HCT116 (cell line): ENCODE data around the gene ZNF385A. TPM values are rescaled to one million over a fixed set of nuclear protein-coding genes. Genes with fewer than 3 reads are reported as not detected.

Experiments
- ATAC-seq: fragments of 200-7000 bp; cut with Tn5 transposase; 2 replicates; pipeline ENCODE4 v1.9.1; 2020; ENCODE audit warnings: mild to moderate bottlenecking, moderate library complexity
- BruUV-seq: library from RNA; stranded (reverse); fragments of 400-500 nt; replicated peaks from 2 replicates; lab custom pipeline; 2021; lab: Mats Ljungman, UMichigan
- CTCF ChIA-PET: fragments of 300-600 bp; sonication (Branson Sonifier 250); formaldehyde crosslinking; loops from one replicate; lab custom pipeline; 2021; ENCODE audit warnings: antibody characterized with exemption; lab: Charles Lee
- POLR2A ChIA-PET: fragments of 300-600, 350-600 bp; sonication (Branson Sonifier 250); formaldehyde crosslinking; loops from one replicate; lab custom pipeline; 2021; ENCODE audit warnings: antibody characterized with exemption; lab: Charles Lee
- RAD21 ChIA-PET, 2 experiments: fragments of 300-600 bp; sonication (Branson Sonifier 250); formaldehyde crosslinking; loops; one replicate each; lab custom pipeline; 2023; ENCODE audit warnings: low total read pairs in 2 of 2; ENCODE audit not compliant: uncharacterized antibody in 2 of 2, unreplicated experiment in 2 of 2, low non-redundant PET in 1 of 2; lab: Charles Lee
- DNase-seq: peaks from one replicate; pipeline ENCODE4 v3.0.0-alpha.2; 2010; ENCODE audit warnings: low read depth, low spot score
- H2AFZ ChIP-seq: fragments of 200-600 bp; shearing (Covaris generic), sonication (generic); 2 replicates; pipeline ENCODE4 v1.6.1; 2017; ENCODE audit warnings: low read depth, mixed run types, mixed read lengths, antibody characterized with exemption, low read length; ENCODE audit not compliant: poor library complexity, severe bottlenecking
- H3K27ac ChIP-seq: 2 replicates; pipeline ENCODE4 v1.5.1; 2012; ENCODE audit warnings: low read depth, low read length
- H3K27me3 ChIP-seq: fragments of 200-600 bp; sonication (generic); 2 replicates; pipeline ENCODE4 v1.6.1; 2016; ENCODE audit warnings: mixed run types, low read length, mixed read lengths; ENCODE audit not compliant: insufficient read depth
- H3K36me3 ChIP-seq, 2 experiments: fragments of 200-500 bp in 1 of 2; fragments of 200-600 bp in 1 of 2; sonication (Bioruptor generic) in 1 of 2; sonication (generic) in 1 of 2; 2 replicates each; pipeline versions ENCODE4 v1.5.1 to v1.6.1; 2014 to 2016; ENCODE audit warnings: low read length in 2 of 2, inconsistent platforms in 1 of 2, mixed read lengths in 1 of 2, mixed run types in 1 of 2; ENCODE audit not compliant: insufficient read depth in 2 of 2, control insufficient read depth in 1 of 2
- H3K4me1 ChIP-seq, 2 experiments: fragments of 200-600 bp in 1 of 2; sonication (generic) in 1 of 2; 2 replicates each; pipeline versions ENCODE4 v1.5.1 to v1.6.1; 2012 to 2017; ENCODE audit warnings: low read length in 2 of 2, inconsistent platforms in 1 of 2, mild to moderate bottlenecking in 1 of 2, mixed read lengths in 1 of 2, mixed run types in 1 of 2, moderate library complexity in 1 of 2; ENCODE audit not compliant: insufficient read depth in 2 of 2, control insufficient read depth in 1 of 2
- H3K4me2 ChIP-seq: fragments of 200-600 bp; sonication (generic); 2 replicates; pipeline ENCODE4 v1.6.1; 2017; ENCODE audit warnings: mixed run types, low read length, mixed read lengths
- H3K4me3 ChIP-seq, 2 experiments: fragments of 200-600 bp in 1 of 2; sonication (generic) in 1 of 2; replicated peaks in 1 of 2; 2 replicates each; pipeline ENCODE4 v1.5.1; 2011 to 2016; ENCODE audit warnings: low read length in 2 of 2, control low read depth in 1 of 2, low read depth in 1 of 2, mild to moderate bottlenecking in 1 of 2, mixed read lengths in 1 of 2, mixed run types in 1 of 2
- H3K79me2 ChIP-seq: fragments of 200-600 bp; sonication (generic); 2 replicates; pipeline ENCODE4 v1.6.1; 2017; ENCODE audit warnings: mild to moderate bottlenecking, mixed run types, low read length, moderate library complexity, mixed read lengths; ENCODE audit not compliant: insufficient read depth
- H3K9ac ChIP-seq: fragments of 200-600 bp; sonication (generic); 2 replicates; pipeline ENCODE4 v1.6.1; 2016; ENCODE audit warnings: low read length, mixed read lengths
- H3K9me2 ChIP-seq: fragments of 200-600 bp; sonication (generic), shearing (Covaris generic); 2 replicates; pipeline ENCODE4 v1.6.1; 2017; ENCODE audit warnings: mixed run types, mild to moderate bottlenecking, moderate library complexity; ENCODE audit not compliant: insufficient read depth
- H3K9me3 ChIP-seq, 2 experiments: fragments of 200-500 bp in 1 of 2; fragments of 200-600 bp in 1 of 2; sonication (Bioruptor generic) in 1 of 2; sonication (generic) in 1 of 2; 2 replicates each; pipeline ENCODE4 v1.6.1; 2014 to 2017; ENCODE audit warnings: low read length in 2 of 2, mixed read lengths in 2 of 2, inconsistent platforms in 1 of 2, low read depth in 1 of 2, mild to moderate bottlenecking in 1 of 2, mixed run types in 1 of 2, moderate library complexity in 1 of 2; ENCODE audit not compliant: control insufficient read depth in 1 of 2, insufficient read depth in 1 of 2
- H4K20me1 ChIP-seq: fragments of 200-600 bp; sonication (generic), shearing (Covaris generic); 2 replicates; pipeline ENCODE4 v1.6.1; 2017; ENCODE audit warnings: mixed run types, mild to moderate bottlenecking, moderate library complexity; ENCODE audit not compliant: insufficient read depth
- CEBPB ChIP-seq: IDR thresholded peaks from 2 replicates; pipeline ENCODE4 v1.6.1; 2012; ENCODE audit warnings: low read depth
- ELF1 ChIP-seq: IDR thresholded peaks from 2 replicates; pipeline ENCODE4 v1.6.1; 2012; ENCODE audit warnings: low read depth, borderline replicate concordance
- EZH2 ChIP-seq: fragments of 200-600 bp; sonication (generic); IDR thresholded peaks from 2 replicates; pipeline ENCODE4 v1.6.1; 2017; ENCODE audit warnings: antibody characterized with exemption, mixed run types
- POLR2AphosphoS5 ChIP-seq: IDR thresholded peaks from 2 replicates; pipeline ENCODE4 v1.6.1; 2011; ENCODE audit warnings: mild to moderate bottlenecking, low read depth, low read length, moderate library complexity
- SIN3A ChIP-seq: IDR thresholded peaks from 2 replicates; pipeline ENCODE4 v1.6.1; 2012; ENCODE audit warnings: low read depth
- intact Hi-C: fragments of 100-400 bp; cut with micrococcal nuclease; formaldehyde crosslinking; loops from 2 replicates; pipeline ENCODE4 v1.10.0; 2022
- total RNA-seq: library from RNA; stranded (reverse); gene quantifications from one replicate; pipeline ENCODE4 v1.2.1, GENCODE V29; 2021; ENCODE audit not compliant: unreplicated experiment
- TF ChIP-seq, protein P1 (sequence below): IDR thresholded peaks from 2 replicates; pipeline ENCODE4 v1.6.1; 2012
- TF ChIP-seq, protein P2 (sequence below), 3 experiments: fragments of 200-600 bp in 1 of 3; sonication (generic) in 1 of 3; IDR thresholded peaks in 2 of 3; conservative IDR thresholded peaks in 1 of 3; 2 replicates each; pipeline ENCODE4 v1.5.1; 2012 to 2017; ENCODE audit warnings: low read depth in 2 of 3, low read length in 2 of 3, antibody characterized with exemption in 1 of 3, borderline replicate concordance in 1 of 3, control low read depth in 1 of 3, mild to moderate bottlenecking in 1 of 3, mixed read lengths in 1 of 3, mixed run types in 1 of 3, moderate library complexity in 1 of 3; ENCODE audit not compliant: insufficient read depth in 1 of 3
- TF ChIP-seq, protein P3 (sequence below): IDR thresholded peaks from 2 replicates; pipeline ENCODE4 v1.6.1; 2012; ENCODE audit warnings: low read depth

The ZNF385A gene
- total RNA-seq, 1 experiment from 2014 or later, result 34.7 TPM

GRCh38 chr12:54409267-54409666, 24.7 kb upstream of the ZNF385A start:
- H3K79me2 ChIP-seq, result peaks cover 8% of the 10 kb centered on the region
- POLR2A ChIA-PET, result no interaction called here
- peaks cover 22 to 32% of the 10 kb centered on the region in 2 experiments for H3K36me3 ChIP-seq
- H3K4me2 ChIP-seq, result no peak overlapping the region
- H3K9me3 ChIP-seq, result no peaks in the 10 kb centered on the region
- ATAC-seq (no peak), DNase-seq (no peak)
- intact Hi-C loops, result no loop called here
- H3K4me3 ChIP-seq, result no peak overlapping the region
- H3K9me2 ChIP-seq, result no peaks in the 10 kb centered on the region
- no peaks in the 10 kb centered on the region for H3K27me3 ChIP-seq
- RAD21 ChIA-PET, result no interaction called here
- no TSS peak for BruUV-seq
- H3K4me1 ChIP-seq, result peaks cover 0 to 10% of the 10 kb centered on the region in 2 experiments; a peak in 2 of 4 replicates
- H3K9ac ChIP-seq, result no peak overlapping the region
- H4K20me1 ChIP-seq, result no peaks in the 10 kb centered on the region
- H2AFZ ChIP-seq, result no peak overlapping the region
- H3K27ac ChIP-seq, result no peak overlapping the region
- TF ChIP-seq, protein P1, sequence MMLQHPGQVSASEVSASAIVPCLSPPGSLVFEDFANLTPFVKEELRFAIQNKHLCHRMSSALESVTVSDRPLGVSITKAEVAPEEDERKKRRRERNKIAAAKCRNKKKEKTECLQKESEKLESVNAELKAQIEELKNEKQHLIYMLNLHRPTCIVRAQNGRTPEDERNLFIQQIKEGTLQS, result no peak
- TF ChIP-seq CEBPB (no peak), POLR2AphosphoS5 (no peak), SIN3A (no peak), EZH2 (no peak), ELF1 (no peak)
- TF ChIP-seq, protein P2, sequence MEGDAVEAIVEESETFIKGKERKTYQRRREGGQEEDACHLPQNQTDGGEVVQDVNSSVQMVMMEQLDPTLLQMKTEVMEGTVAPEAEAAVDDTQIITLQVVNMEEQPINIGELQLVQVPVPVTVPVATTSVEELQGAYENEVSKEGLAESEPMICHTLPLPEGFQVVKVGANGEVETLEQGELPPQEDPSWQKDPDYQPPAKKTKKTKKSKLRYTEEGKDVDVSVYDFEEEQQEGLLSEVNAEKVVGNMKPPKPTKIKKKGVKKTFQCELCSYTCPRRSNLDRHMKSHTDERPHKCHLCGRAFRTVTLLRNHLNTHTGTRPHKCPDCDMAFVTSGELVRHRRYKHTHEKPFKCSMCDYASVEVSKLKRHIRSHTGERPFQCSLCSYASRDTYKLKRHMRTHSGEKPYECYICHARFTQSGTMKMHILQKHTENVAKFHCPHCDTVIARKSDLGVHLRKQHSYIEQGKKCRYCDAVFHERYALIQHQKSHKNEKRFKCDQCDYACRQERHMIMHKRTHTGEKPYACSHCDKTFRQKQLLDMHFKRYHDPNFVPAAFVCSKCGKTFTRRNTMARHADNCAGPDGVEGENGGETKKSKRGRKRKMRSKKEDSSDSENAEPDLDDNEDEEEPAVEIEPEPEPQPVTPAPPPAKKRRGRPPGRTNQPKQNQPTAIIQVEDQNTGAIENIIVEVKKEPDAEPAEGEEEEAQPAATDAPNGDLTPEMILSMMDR (IDR thresholded peaks at IDR 0.05 in 2 of 3, conservative IDR thresholded peaks at IDR 0.05 in 1 of 3; ENCODE audit: borderline replicate concordance in 1 of 3, insufficient read depth in 1 of 3, low read depth in 2 of 3, low read length in 2 of 3), result no peak
- TF ChIP-seq, protein P3, sequence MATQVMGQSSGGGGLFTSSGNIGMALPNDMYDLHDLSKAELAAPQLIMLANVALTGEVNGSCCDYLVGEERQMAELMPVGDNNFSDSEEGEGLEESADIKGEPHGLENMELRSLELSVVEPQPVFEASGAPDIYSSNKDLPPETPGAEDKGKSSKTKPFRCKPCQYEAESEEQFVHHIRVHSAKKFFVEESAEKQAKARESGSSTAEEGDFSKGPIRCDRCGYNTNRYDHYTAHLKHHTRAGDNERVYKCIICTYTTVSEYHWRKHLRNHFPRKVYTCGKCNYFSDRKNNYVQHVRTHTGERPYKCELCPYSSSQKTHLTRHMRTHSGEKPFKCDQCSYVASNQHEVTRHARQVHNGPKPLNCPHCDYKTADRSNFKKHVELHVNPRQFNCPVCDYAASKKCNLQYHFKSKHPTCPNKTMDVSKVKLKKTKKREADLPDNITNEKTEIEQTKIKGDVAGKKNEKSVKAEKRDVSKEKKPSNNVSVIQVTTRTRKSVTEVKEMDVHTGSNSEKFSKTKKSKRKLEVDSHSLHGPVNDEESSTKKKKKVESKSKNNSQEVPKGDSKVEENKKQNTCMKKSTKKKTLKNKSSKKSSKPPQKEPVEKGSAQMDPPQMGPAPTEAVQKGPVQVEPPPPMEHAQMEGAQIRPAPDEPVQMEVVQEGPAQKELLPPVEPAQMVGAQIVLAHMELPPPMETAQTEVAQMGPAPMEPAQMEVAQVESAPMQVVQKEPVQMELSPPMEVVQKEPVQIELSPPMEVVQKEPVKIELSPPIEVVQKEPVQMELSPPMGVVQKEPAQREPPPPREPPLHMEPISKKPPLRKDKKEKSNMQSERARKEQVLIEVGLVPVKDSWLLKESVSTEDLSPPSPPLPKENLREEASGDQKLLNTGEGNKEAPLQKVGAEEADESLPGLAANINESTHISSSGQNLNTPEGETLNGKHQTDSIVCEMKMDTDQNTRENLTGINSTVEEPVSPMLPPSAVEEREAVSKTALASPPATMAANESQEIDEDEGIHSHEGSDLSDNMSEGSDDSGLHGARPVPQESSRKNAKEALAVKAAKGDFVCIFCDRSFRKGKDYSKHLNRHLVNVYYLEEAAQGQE, result no peak
- TF ChIP-seq, all 23 proteins: peak for 0
- CTCF ChIA-PET, result interaction anchor here (1.1 kb wide), 1 partner anchor 10 kb away, joined by 6 read pairs; no protein-coding TSS in a partner anchor
